NCI-H460 (cell line): Measurements from ENCODE around the gene CACNA1E. TPM values are rescaled to one million over a fixed set of nuclear protein-coding genes. Genes with fewer than 3 reads are reported as not detected.

Source experiments
- DNase-seq: peaks from one replicate; pipeline ENCODE4 v3.0.0-alpha.2; 2016; ENCODE audit warnings: low read depth; ENCODE audit errors: extremely low read depth
- total RNA-seq: library from RNA; depleted of rRNA; stranded (reverse); fragments of >200 nt; shearing (Covaris generic); gene quantifications from 2 replicates; pipeline ENCODE4 v1.2.3, GENCODE V29; 2014

CACNA1E gene
- total RNA-seq, 1 experiment from 2014 or later = not detected

DNA sequence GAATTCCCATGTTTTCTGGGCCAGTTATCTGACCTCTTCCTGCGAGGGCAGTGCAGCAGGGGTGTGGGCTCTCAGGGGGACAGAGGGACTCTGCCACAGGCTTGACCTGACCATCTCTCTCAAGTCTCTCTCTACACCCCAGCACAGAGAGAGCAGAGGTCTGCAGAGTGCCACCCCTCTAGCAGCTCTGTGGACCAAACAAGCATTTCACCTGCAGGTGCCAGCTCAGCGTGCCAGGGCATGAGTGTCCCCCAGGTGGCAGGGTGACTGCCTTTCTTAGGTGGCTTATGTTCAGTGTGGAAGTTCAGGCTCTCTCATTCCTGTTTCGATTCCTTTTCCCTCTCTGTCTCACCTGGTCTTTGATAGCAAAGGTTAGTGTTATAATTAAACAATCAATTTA lies 191.3 kb downstream of the CACNA1E start:
- DNase-seq = no peak

DNA sequence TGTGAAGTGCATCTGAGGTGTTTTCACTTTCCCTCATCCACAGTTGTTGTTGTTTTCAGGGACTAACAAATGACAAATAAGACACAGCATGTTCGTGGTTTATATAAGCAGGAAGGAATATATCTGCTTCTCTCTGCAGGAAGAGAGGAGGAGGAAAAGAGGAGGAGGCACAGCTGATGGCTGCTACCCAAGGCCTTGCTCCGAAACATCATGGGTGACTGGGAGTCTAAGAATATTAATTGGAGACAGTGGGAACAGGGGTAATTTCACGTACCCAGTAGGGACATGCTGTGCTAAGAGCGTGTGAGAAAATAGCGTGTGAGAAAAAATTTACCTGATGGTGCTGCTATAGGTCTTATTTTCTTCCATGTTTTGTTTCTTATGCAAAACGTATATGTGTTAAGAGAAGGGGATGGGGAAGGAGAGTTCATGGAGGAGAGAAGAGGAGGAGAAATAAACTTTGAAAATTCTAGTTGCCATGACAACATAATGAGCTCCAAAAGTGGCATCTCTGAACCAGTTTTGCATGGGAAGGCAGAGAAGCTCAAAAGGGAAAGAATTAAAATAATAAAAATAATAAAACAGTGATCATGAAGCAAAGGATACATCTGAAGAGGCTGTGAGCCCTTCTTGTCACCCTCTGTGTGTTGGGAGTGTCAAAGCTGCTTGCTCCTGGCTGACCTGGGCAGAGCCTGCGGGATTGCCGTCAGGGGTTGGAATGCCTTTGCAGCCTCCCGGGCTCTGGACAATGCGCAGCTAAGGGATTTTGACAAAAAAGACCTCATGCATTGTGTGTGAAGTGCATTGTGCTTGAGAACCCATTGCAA lies 192.0 kb downstream of the CACNA1E start:
- DNase-seq = no peak

DNA sequence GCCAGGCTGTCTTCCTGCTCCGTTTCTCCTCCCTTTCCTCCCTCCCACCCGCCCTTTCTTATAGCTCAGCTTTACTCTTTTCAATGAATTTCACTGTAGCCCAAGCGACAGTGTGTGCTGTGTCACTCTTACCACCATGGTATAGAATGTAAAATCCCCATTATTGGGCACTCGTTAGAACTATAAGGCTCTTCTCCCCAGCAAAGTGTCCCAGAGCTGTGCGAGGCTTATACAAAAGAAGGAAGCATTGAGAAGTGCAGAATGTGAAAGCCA lies 192.5 kb downstream of the CACNA1E start:
- DNase-seq = no peak

DNA sequence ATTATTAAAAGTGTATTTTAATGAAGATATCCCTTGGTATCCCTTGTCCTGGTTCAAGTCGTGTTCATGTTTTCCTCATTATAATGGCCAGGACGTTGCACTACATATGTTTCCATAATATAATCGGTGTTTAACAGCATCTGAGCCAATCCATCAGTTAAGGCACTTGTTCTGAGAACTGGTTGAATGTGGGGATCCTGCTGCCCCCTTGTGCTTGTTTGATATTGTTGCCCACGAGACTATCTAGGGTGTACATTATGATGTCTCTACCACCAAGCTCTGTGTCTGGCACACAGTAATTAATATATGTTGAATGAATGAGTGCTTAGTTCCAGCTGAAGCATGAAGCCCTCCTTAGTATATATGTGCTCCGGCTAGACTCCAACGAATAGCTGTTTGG lies 193.0 kb downstream of the CACNA1E start:
- peak; percentile 30 for DNase-seq

- DNase-seq = no peak
Observed at GRCh38 chr1:181680332-181680731, 197.0 kb downstream of the CACNA1E start.

DNA sequence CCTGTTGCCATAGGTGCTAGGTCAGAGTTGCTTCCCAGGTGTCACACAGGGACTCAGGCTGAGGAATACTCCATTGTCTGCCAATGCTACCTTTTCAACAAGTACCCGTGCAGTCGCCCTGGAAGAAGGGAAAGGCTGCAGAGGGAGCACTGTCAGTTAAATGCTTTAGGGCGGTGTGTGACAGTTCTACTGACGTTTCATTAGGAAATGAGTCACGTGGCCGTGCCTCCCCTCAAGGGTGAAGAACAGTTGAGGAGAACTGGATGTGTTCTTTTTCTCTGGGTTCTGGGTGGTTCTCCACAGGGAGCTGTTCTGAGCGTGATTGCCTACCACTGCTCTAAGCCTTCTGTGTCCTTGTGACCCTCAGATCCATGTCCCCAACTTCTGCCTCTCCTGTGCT lies 197.6 kb downstream of the CACNA1E start:
- DNase-seq = no peak

- no peak for DNase-seq
Observed at GRCh38 chr1:181685211-181685610, 201.9 kb downstream of the CACNA1E start.

DNA sequence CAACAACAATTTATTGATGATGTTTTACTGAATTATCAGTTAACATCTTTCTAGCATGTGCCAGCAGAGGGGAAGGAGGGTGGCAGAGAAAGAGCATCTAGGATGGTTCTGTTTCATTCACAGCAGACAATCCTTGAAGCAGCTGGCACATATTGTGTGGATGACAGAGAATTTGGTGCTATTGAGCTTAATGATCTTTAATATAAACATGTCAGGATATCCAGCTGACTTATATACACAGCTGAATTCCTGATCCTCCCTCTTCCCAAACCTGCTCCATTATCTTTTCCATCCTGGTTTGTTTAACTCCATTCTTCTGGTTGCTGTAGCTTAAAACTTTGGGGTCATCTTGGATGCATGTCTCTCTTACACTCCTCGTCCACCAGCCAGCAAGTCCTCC lies 218.6 kb downstream of the CACNA1E start:
- no peak for DNase-seq

DNA sequence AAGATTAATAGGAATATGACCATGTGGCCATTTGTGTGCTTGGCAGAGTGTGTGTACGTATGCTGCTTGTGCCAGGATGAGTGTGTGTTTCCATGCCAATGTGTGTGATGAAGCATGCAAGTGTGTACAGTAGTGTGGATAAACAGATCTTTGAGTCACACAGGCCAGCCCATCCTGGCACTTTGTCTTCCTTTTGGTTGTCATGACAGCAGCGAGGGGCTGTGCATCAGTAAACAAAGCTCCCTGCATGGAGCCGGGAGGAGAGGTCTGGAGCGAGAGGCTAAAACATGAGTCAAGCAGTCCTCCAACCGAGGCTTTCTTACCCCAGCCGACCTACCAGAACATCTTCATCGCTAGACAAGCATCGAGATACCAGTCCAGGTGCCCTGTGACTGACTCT lies 221.2 kb downstream of the CACNA1E start:
- DNase-seq = no peak

DNA sequence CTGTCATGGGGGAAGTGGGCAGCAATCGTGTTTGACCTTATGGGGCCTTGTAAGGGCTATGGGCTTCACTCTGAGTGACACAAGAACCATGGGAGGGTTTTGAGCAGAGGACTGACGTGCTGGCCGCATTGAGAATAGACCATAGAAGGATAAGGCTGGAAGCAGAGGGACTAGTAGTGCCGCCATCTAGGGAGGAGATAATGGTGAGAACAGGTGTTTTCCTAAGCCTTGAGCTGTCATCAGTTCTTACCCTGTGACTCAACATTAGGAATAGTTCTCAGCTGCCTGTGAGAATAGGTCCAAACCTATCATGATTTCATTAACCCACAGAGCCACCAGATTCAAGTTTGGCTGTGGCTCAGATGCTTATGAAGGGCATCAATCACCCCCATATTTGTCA lies 228.5 kb downstream of the CACNA1E start:
- DNase-seq = no peak

- no peak for DNase-seq
Observed at GRCh38 chr1:181712711-181713110, 229.4 kb downstream of the CACNA1E start.

GRCh38 chr1:181714428-181714827 lies 231.1 kb downstream of the CACNA1E start:
- DNase-seq = no peak

GRCh38 chr1:181718034-181718433 lies 234.7 kb downstream of the CACNA1E start:
- DNase-seq = no peak

DNA sequence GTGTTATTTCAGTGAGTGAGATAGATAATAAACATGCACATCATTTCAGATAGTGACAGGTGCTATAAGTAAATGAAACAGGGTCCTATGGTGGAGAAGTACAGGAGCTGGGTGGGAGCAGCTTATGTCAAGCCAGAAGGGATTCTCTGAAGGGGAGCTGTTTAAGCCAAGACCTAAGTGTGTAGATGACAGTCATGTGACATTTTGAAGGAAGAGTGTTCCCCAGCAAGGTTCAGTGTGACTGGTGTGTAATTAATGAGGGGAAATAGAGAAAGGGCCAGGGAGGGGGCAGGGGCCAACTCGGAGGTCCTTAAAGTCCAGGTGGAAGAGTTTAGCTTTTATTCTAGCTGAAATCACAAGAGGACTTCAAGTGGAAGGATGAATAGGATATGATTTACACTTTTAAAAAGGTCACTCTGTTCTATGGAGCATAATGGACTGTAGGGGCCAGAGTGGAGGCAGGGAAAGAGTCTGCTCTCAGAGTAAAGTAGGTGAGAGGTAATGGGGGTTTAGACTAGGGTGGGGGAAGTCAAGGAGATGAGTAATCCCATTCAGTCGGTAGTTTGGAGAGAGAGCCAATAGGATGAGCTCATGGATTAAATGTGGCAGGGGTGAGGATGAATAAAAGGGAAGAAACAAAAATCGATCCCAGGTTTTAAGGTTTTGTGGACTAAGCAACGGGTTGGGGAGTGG lies 243.1 kb downstream of the CACNA1E start:
- no peak for DNase-seq

GRCh38 chr1:181730606-181731005 lies 247.3 kb downstream of the CACNA1E start:
- DNase-seq = no peak

DNA sequence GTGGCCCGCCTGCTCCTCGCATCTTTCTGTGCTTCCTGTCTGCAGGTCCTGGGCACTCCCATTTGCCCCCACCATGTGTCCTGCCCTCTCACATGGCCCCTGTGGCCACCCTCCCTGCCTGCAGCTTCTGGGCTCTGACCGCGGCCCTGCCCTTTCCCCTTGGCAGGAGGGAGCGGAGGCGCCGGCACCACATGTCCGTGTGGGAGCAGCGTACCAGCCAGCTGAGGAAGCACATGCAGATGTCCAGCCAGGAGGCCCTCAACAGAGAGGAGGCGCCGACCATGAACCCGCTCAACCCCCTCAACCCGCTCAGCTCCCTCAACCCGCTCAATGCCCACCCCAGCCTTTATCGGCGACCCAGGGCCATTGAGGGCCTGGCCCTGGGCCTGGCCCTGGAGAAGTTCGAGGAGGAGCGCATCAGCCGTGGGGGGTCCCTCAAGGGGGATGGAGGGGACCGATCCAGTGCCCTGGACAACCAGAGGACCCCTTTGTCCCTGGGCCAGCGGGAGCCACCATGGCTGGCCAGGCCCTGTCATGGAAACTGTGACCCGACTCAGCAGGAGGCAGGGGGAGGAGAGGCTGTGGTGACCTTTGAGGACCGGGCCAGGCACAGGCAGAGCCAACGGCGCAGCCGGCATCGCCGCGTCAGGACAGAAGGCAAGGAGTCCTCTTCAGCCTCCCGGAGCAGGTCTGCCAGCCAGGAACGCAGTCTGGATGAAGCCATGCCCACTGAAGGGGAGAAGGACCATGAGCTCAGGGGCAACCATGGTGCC lies 249.1 kb downstream of the CACNA1E start:
- DNase-seq = no peak

DNA sequence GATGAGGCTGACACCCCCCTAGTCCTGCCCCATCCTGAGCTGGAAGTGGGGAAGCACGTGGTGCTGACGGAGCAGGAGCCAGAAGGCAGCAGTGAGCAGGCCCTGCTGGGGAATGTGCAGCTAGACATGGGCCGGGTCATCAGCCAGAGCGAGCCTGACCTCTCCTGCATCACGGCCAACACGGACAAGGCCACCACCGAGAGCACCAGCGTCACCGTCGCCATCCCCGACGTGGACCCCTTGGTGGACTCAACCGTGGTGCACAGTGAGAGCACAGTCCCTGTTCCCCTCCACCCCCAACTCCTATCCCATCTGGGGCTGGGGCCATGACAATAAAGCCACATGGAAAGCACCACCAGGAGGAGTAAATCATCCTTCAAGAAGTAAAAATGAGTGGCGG lies 250.2 kb downstream of the CACNA1E start:
- no peak for DNase-seq

GRCh38 chr1:181737056-181737455 lies 253.7 kb downstream of the CACNA1E start:
- no peak for DNase-seq

- no peak for DNase-seq
Observed at GRCh38 chr1:181739214-181739613, 255.9 kb downstream of the CACNA1E start.

DNA sequence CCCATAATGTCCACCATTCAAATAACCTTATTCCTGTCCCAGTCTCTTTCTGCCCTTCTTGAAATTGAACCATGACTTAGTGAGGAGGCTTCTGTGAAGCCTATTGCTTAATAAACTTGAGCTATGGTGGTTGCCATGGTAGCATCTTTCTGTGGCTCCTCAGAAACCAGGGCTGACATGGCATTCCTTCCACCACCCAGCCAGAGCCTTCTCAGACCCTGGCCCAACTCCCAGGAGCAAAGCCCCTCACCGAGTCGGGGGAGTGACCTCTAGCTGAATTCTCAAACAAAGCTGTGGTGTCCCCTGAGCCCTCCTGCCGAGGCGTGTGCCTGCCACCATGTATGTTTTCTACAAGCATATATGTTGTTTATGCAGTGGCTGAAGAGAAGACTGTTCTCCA lies 259.1 kb downstream of the CACNA1E start:
- DNase-seq = no peak

DNA sequence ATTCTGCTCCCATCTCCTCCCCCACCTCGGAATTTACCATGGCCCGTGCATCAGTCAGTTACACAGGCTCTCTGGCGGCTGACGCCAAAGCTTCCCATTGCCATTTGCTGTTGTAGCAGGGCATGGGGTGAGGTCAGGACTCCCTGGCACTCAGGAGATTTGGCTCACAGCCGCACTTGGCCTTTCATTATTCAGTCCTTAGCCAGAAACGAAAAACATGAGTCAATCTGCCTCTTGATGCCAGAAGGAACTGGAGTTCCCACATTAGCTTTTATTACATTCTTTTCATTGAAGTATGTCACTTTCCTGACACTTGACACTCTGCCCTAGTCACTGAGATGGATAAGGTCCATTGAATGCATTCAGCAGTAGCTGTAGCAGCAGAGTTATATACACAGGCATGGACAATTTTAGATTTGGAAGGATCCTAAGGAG lies 260.6 kb downstream of the CACNA1E start:
- no peak for DNase-seq

GRCh38 chr1:181746224-181746623 lies 262.9 kb downstream of the CACNA1E start:
- DNase-seq = no peak
